Kidney (tissue), 14 donors: ENCODE results near the gene SPTBN1. TPM values are rescaled to one million over a fixed set of nuclear protein-coding genes. Genes with fewer than 3 reads are reported as not detected.
A peak's percentile ranks its signal among the peaks of the same experiment; 100 is the strongest.

ENCODE experiments used
- DNase-seq, 5 donors: peaks; one replicate each; pipeline ENCODE4 v3.0.0-alpha.2; 2013 to 2020
- FAIRE-seq: peaks from 2 replicates; lab custom pipeline; 2012; peaks lifted over from hg19 to GRCh38; lab: Jason Lieb, UNC
- H3K27ac ChIP-seq, 2 donors: one replicate each; pipeline ENCODE4 v1.7.0; 2013; ENCODE audit warnings: low read depth in 2 of 2, low read length in 2 of 2, inconsistent platforms in 1 of 2
- H3K27me3 ChIP-seq: one replicate; pipeline ENCODE4 v1.7.1; 2013; ENCODE audit warnings: low read length, inconsistent platforms; ENCODE audit not compliant: control insufficient read depth, insufficient read depth
- H3K36me3 ChIP-seq, 3 donors: one replicate each; pipeline versions ENCODE4 v1.7.0 to v1.7.1; 2013; ENCODE audit warnings: low read length in 3 of 3, control low read depth in 1 of 3, inconsistent platforms in 1 of 3; ENCODE audit not compliant: insufficient read depth in 3 of 3, control insufficient read depth in 2 of 3
- H3K4me1 ChIP-seq, 3 donors: one replicate each; pipeline versions ENCODE4 v1.7.0 to v1.7.1; 2013; ENCODE audit warnings: low read length in 3 of 3, inconsistent platforms in 1 of 3, low read depth in 1 of 3; ENCODE audit not compliant: control insufficient read depth in 2 of 3, insufficient read depth in 2 of 3
- H3K4me3 ChIP-seq, 3 donors: one replicate each; pipeline versions ENCODE4 v1.7.0 to v1.8.1; 2013; ENCODE audit warnings: low read length in 3 of 3, control low read depth in 1 of 3, inconsistent platforms in 1 of 3
- H3K9ac ChIP-seq, 3 donors: one replicate each; pipeline versions ENCODE4 v1.7.0 to v1.7.1; 2013; ENCODE audit warnings: low read length in 3 of 3, control low read depth in 1 of 3, inconsistent platforms in 1 of 3
- H3K9me3 ChIP-seq, 3 donors: one replicate each; pipeline versions ENCODE4 v1.7.0 to v1.7.1; 2013; ENCODE audit warnings: low read length in 3 of 3, control low read depth in 1 of 3, inconsistent platforms in 1 of 3; ENCODE audit not compliant: control insufficient read depth in 2 of 3, insufficient read depth in 1 of 3
- CTCF ChIP-seq: IDR thresholded peaks from 3 replicates; pipeline ENCODE4 v1.5.1; 2012; ENCODE audit warnings: mild to moderate bottlenecking, moderate library complexity, borderline replicate concordance; ENCODE audit not compliant: insufficient read depth; ENCODE audit errors: extremely low read depth
- intact Hi-C: fragments of 100-400 bp; cut with DNase I; formaldehyde crosslinking; loops from one replicate; pipeline ENCODE4 v1.11.1; 2022
- polyA plus RNA-seq: library from polyadenylated mRNA; stranded (reverse); fragments of 350-450 nt; fragmentation: Illumina TruSeq; extraction: RNeasy Lipid Tissue Mini Kit (QIAGEN cat#74804); gene quantifications from one replicate; pipeline ENCODE4 v1.2.3, GENCODE V29; 2014; ENCODE audit warnings: low read depth, low replicate concordance; ENCODE audit not compliant: insufficient read depth
- total RNA-seq: library from RNA; stranded (reverse); fragmentation: NEBNext Ultra II Directional; extraction: Animal tissue kit (Norgen Biotek cat#: 25700); gene quantifications from one replicate; pipeline ENCODE4 v1.2.1, GENCODE V29; 2021
- donor health status: control.
- donor health status: control.
- donor health status: control.
- donor health status: control.
- donor health status: control.
- donor health status: DM: yes; HTN: yes; CAD: no.
- donor health status: Normal renal cell carcinoma (clear cell type).

The SPTBN1 gene
- total and polyA plus RNA-seq, 2 donors from 2014 or later = 93.2 to 313 TPM

DNA sequence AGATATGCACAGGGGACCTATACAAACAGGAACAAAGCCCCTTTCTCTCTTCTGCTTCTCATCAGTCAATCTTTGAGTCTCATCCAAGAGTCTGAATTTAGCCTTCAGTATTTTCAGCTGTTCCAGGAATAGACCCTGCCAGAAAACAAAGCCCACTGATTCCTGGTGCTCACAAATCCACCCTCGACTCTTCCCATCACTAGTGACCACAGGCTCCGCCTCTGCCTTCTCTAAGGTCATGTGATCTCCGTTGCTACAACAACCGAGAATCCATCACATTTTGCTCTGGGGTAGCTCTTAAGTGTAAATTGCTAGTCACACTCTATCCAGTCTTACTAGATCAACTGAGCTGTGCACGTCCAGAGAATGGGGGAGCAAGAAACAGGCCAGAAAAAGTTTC lies 46.4 kb upstream of the SPTBN1 start:
- Histone ChIP-seq H3K4me3 (no peak overlapping the region), H3K4me1 (no peaks in the 10 kb centered on the region), H3K27ac (no peak overlapping the region), H3K27me3 (no peaks in the 10 kb centered on the region), H3K9me3 (no peaks in the 10 kb centered on the region), H3K36me3 (no peaks in the 10 kb centered on the region), H3K9ac (no peak overlapping the region)
- no peak for FAIRE-seq
- TF ChIP-seq CTCF = no peak
- intact Hi-C loops = no loop called here
- DNase-seq = no peak

GRCh38 chr2:54411801-54412354 lies 44.2 kb upstream of the SPTBN1 start:
- Histone ChIP-seq H3K36me3 (no peaks in the 10 kb centered on the region), H3K9me3 (no peaks in the 10 kb centered on the region), H3K9ac (no peak overlapping the region), H3K4me1 (peaks cover 0 to 2% (median 0%) of the 10 kb centered on the region in 3 donors), H3K27me3 (no peaks in the 10 kb centered on the region), H3K27ac (no peak overlapping the region), H3K4me3 (no peak overlapping the region)
- intact Hi-C loops = no loop called here
- TF ChIP-seq CTCF = no peak
- DNase-seq (no peak), FAIRE-seq (no peak)

DNA sequence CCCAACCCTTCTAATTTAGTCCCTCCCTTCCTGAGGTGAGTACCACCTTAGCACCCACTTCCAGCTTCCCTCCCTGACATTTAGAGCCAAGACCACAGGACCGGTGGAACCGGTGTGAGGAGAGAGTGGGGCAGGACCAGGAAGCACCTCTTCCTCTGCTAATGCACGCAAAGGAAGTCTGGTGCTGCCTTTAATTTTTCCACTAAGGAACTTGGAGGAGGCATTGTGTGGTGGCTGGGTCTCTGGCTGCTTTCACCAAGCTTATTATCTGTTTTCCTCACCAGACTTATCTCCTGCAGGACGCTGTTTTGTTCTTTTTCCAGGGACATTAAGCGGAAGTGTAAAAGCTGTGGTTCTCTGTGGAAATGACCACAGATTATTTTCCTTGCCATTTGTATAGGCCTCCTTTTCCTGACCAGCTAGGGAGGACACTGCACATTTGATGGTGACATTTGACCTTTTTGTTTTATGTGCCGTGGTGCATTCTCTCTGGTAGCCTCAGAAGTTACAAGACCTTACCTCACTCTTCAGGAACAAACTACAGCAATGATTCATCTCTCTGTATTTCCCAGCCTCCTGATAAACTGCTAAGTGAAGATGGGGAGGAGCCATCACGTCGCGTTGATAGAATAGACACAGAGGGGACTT lies 39.8 kb upstream of the SPTBN1 start:
- FAIRE-seq (no peak), DNase-seq (peak in 1 of 5 donors; percentile 53)

More for the DNA sequence above, 39.8 kb upstream of the SPTBN1 start:
- no peaks in the 10 kb centered on the region for H3K9me3 ChIP-seq
- H3K27me3 ChIP-seq = no peaks in the 10 kb centered on the region
- H3K9ac ChIP-seq = no peak overlapping the region
- intact Hi-C loops = no loop called here
- H3K27ac ChIP-seq = peak overlapping the region; percentile 29 to 78
- H3K36me3 ChIP-seq = no peaks in the 10 kb centered on the region
- TF ChIP-seq CTCF = no peak
- H3K4me3 ChIP-seq = no peak overlapping the region
- H3K4me1 ChIP-seq = peaks cover 0 to 2% (median 0%) of the 10 kb centered on the region in 3 donors
